Fibroblast of the aortic adventitia (primary cell): Measurements from ENCODE around the gene STRN3. TPM values are rescaled to one million over a fixed set of nuclear protein-coding genes. Genes with fewer than 3 reads are reported as not detected.
A peak's percentile ranks its signal among the peaks of the same experiment; 100 is the strongest.
"Not testable (repeated sequence)": the region's sequence is repeated elsewhere in the genome, so short reads cannot be mapped to it uniquely, and the experiment has no call there.

ENCODE experiments used
- DNase-seq: peaks from one replicate; pipeline ENCODE4 v3.0.0-alpha.2; 2010; ENCODE audit warnings: low read depth
- H3K4me3 ChIP-seq: 2 replicates; pipeline ENCODE4 v1.5.1; 2011; ENCODE audit warnings: low read depth, mild to moderate bottlenecking, control low read depth, low read length, moderate library complexity
- CTCF ChIP-seq: IDR thresholded peaks from 2 replicates; pipeline ENCODE4 v1.5.1; 2011; ENCODE audit warnings: mild to moderate bottlenecking, low read length, control low read depth, inconsistent platforms; ENCODE audit not compliant: insufficient read depth
- total RNA-seq: library from RNA; depleted of rRNA; stranded (reverse); fragments of >200 nt; gene quantifications from 2 replicates; pipeline ENCODE4 v1.2.3, GENCODE V29; 2012; ENCODE audit warnings: low replicate concordance

Gene STRN3
- total RNA-seq, 1 donor, result 51.1 TPM

GRCh38 chr14:31060253-31060875 is 34.2 kb upstream of the STRN3 start:
- no peak for DNase-seq
- TF ChIP-seq CTCF, result no peak
- no peak overlapping the region for H3K4me3 ChIP-seq

- TF ChIP-seq CTCF, result no peak
- DNase-seq, result peak; percentile 93
- no peak overlapping the region for H3K4me3 ChIP-seq
These were observed 33.2 kb upstream of the STRN3 start for GRCh38 chr14:31059152-31059924.

GRCh38 chr14:31057701-31058364 is 31.7 kb upstream of the STRN3 start:
- no peak for TF ChIP-seq CTCF
- H3K4me3 ChIP-seq, result no peak overlapping the region
- no peak for DNase-seq

GRCh38 chr14:31057035-31057434 is 30.9 kb upstream of the STRN3 start:
- no peak for TF ChIP-seq CTCF
- no peak for DNase-seq
- H3K4me3 ChIP-seq, result no peak overlapping the region

GRCh38 chr14:31052905-31053586 is 26.9 kb upstream of the STRN3 start:
- not testable (repeated sequence) for H3K4me3 ChIP-seq
- DNase-seq, result peak; percentile 96

- TF ChIP-seq CTCF, result no peak
- no peak for DNase-seq
- no peak overlapping the region for H3K4me3 ChIP-seq
These were observed 25.3 kb upstream of the STRN3 start for GRCh38 chr14:31051511-31051910.

- no peak for TF ChIP-seq CTCF
- no peak overlapping the region for H3K4me3 ChIP-seq
- no peak for DNase-seq
These were observed 24.8 kb upstream of the STRN3 start for GRCh38 chr14:31051023-31051422.
